Neutrophil (primary cell): ENCODE measurements around the gene YY1.

Source experiments
- H3K27ac ChIP-seq: fragments of 200-600 bp; sonication (generic); 2 replicates; pipeline ENCODE4 v1.5.1; 2016; ENCODE audit warnings: mild to moderate bottlenecking, moderate library complexity
- H3K27me3 ChIP-seq: fragments of 200-600 bp; sonication (generic); 2 replicates; pipeline ENCODE4 v1.6.0; 2016; ENCODE audit warnings: mild to moderate bottlenecking
- H3K36me3 ChIP-seq: fragments of 200-600 bp; sonication (generic); 2 replicates; pipeline ENCODE4 v1.5.1; 2017
- H3K4me1 ChIP-seq, 2 experiments: fragments of 200-600 bp in 1 of 2; sonication (generic) in 1 of 2; 1 replicate in 1 of 2; 2 replicates in 1 of 2; pipeline versions ENCODE4 v1.5.1 to v1.6.1; 2013 to 2016; ENCODE audit warnings: low read depth in 1 of 2, low read length in 1 of 2, mild to moderate bottlenecking in 1 of 2, moderate library complexity in 1 of 2; ENCODE audit not compliant: control insufficient read depth in 1 of 2, insufficient read depth in 1 of 2
- H3K4me3 ChIP-seq, 2 experiments: fragments of 200-600 bp in 1 of 2; sonication (generic) in 1 of 2; 1 replicate in 1 of 2; 2 replicates in 1 of 2; pipeline ENCODE4 v1.5.1; 2013 to 2016; ENCODE audit warnings: low read depth in 1 of 2, low read length in 1 of 2, mild to moderate bottlenecking in 1 of 2, moderate library complexity in 1 of 2
- H3K9me3 ChIP-seq: fragments of 200-600 bp; sonication (generic); 2 replicates; pipeline ENCODE4 v1.5.1; 2016
- CTCF ChIP-seq: fragments of 200-600 bp; sonication (generic); IDR thresholded peaks from 2 replicates; pipeline ENCODE4 v1.5.1; 2016; ENCODE audit warnings: antibody characterized with exemption

YY1 gene

GRCh38 chr14:100243020-100243419 is 4.1 kb downstream of the YY1 start:
- no peaks in the 10 kb centered on the region for H3K27me3 ChIP-seq
- H3K36me3 ChIP-seq = peaks cover 4% of the 10 kb centered on the region
- H3K4me3 ChIP-seq = no peak overlapping the region
- peak overlapping the region; percentile 20 for H3K27ac ChIP-seq
- no peaks in the 10 kb centered on the region for H3K9me3 ChIP-seq
- H3K4me1 ChIP-seq = peaks cover 33 to 41% of the 10 kb centered on the region in 2 experiments
- TF ChIP-seq CTCF = no peak

- Histone ChIP-seq H3K9me3 (no peaks in the 10 kb centered on the region), H3K4me3 (no peak overlapping the region), H3K4me1 (peaks cover 18 to 35% of the 10 kb centered on the region in 2 experiments), H3K27me3 (no peaks in the 10 kb centered on the region), H3K27ac (peak overlapping the region; percentile 38), H3K36me3 (peaks cover 4% of the 10 kb centered on the region)
- TF ChIP-seq CTCF = no peak
These were observed 8.0 kb downstream of the YY1 start for GRCh38 chr14:100246809-100247428.

- Histone ChIP-seq H3K27ac (peak overlapping the region; percentile 35), H3K27me3 (no peaks in the 10 kb centered on the region), H3K36me3 (no peaks in the 10 kb centered on the region), H3K9me3 (no peaks in the 10 kb centered on the region), H3K4me1 (peaks cover 7 to 18% of the 10 kb centered on the region in 2 experiments), H3K4me3 (no peak overlapping the region)
- TF ChIP-seq CTCF = no peak
These were observed 12.0 kb downstream of the YY1 start for GRCh38 chr14:100250732-100251465.

GRCh38 chr14:100252684-100253083 is 13.7 kb downstream of the YY1 start:
- no peak for TF ChIP-seq CTCF
- Histone ChIP-seq H3K36me3 (no peaks in the 10 kb centered on the region), H3K27ac (no peak overlapping the region), H3K4me1 (peaks cover 9 to 24% of the 10 kb centered on the region in 2 experiments), H3K9me3 (no peaks in the 10 kb centered on the region), H3K27me3 (no peaks in the 10 kb centered on the region), H3K4me3 (no peak overlapping the region)

- Histone ChIP-seq H3K36me3 (no peaks in the 10 kb centered on the region), H3K9me3 (no peaks in the 10 kb centered on the region), H3K4me1 (peaks cover 9 to 17% of the 10 kb centered on the region in 2 experiments), H3K27ac (peak overlapping the region; percentile 45), H3K27me3 (no peaks in the 10 kb centered on the region), H3K4me3 (no peak overlapping the region)
- no peak for TF ChIP-seq CTCF
These were observed 17.5 kb downstream of the YY1 start for GRCh38 chr14:100256339-100256895.
